Neutrophil (primary cell): ENCODE measurements around the gene TENM3.

Experiments
- H3K27ac ChIP-seq: fragments of 200-600 bp; sonication (generic); 2 replicates; pipeline ENCODE4 v1.5.1; 2016; ENCODE audit warnings: mild to moderate bottlenecking, moderate library complexity
- H3K27me3 ChIP-seq: fragments of 200-600 bp; sonication (generic); 2 replicates; pipeline ENCODE4 v1.6.0; 2016; ENCODE audit warnings: mild to moderate bottlenecking
- H3K36me3 ChIP-seq: fragments of 200-600 bp; sonication (generic); 2 replicates; pipeline ENCODE4 v1.5.1; 2017
- H3K4me1 ChIP-seq, 2 experiments: fragments of 200-600 bp in 1 of 2; sonication (generic) in 1 of 2; 1 replicate in 1 of 2; 2 replicates in 1 of 2; pipeline versions ENCODE4 v1.5.1 to v1.6.1; 2013 to 2016; ENCODE audit warnings: low read depth in 1 of 2, low read length in 1 of 2, mild to moderate bottlenecking in 1 of 2, moderate library complexity in 1 of 2; ENCODE audit not compliant: control insufficient read depth in 1 of 2, insufficient read depth in 1 of 2
- H3K4me3 ChIP-seq, 2 experiments: fragments of 200-600 bp in 1 of 2; sonication (generic) in 1 of 2; 1 replicate in 1 of 2; 2 replicates in 1 of 2; pipeline ENCODE4 v1.5.1; 2013 to 2016; ENCODE audit warnings: low read depth in 1 of 2, low read length in 1 of 2, mild to moderate bottlenecking in 1 of 2, moderate library complexity in 1 of 2
- H3K9me3 ChIP-seq: fragments of 200-600 bp; sonication (generic); 2 replicates; pipeline ENCODE4 v1.5.1; 2016
- CTCF ChIP-seq: fragments of 200-600 bp; sonication (generic); IDR thresholded peaks from 2 replicates; pipeline ENCODE4 v1.5.1; 2016; ENCODE audit warnings: antibody characterized with exemption

TENM3 gene

GRCh38 chr4:182288534-182288933 lies 45.3 kb downstream of the TENM3 start:
- Histone ChIP-seq H3K4me1 (no peaks in the 10 kb centered on the region), H3K27ac (no peak overlapping the region), H3K4me3 (no peak overlapping the region), H3K27me3 (no peaks in the 10 kb centered on the region), H3K36me3 (no peaks in the 10 kb centered on the region), H3K9me3 (no peaks in the 10 kb centered on the region)
- no peak for TF ChIP-seq CTCF

GRCh38 chr4:182289809-182290208 lies 46.6 kb downstream of the TENM3 start:
- H3K27ac ChIP-seq, result no peak overlapping the region
- H3K9me3 ChIP-seq, result no peaks in the 10 kb centered on the region
- TF ChIP-seq CTCF, result no peak
- no peaks in the 10 kb centered on the region for H3K4me1 ChIP-seq
- no peak overlapping the region for H3K4me3 ChIP-seq
- no peaks in the 10 kb centered on the region for H3K36me3 ChIP-seq
- H3K27me3 ChIP-seq, result no peaks in the 10 kb centered on the region

- no peaks in the 10 kb centered on the region for H3K27me3 ChIP-seq
- no peak for TF ChIP-seq CTCF
- H3K9me3 ChIP-seq, result no peaks in the 10 kb centered on the region
- no peak overlapping the region for H3K4me3 ChIP-seq
- no peak overlapping the region for H3K27ac ChIP-seq
- H3K36me3 ChIP-seq, result no peaks in the 10 kb centered on the region
- no peaks in the 10 kb centered on the region for H3K4me1 ChIP-seq
Measured at GRCh38 chr4:182291175-182291574, 48.0 kb downstream of the TENM3 start.

GRCh38 chr4:182291597-182292270 lies 48.5 kb downstream of the TENM3 start:
- H3K27me3 ChIP-seq, result no peaks in the 10 kb centered on the region
- no peaks in the 10 kb centered on the region for H3K4me1 ChIP-seq
- TF ChIP-seq CTCF, result no peak
- H3K27ac ChIP-seq, result no peak overlapping the region
- no peaks in the 10 kb centered on the region for H3K9me3 ChIP-seq
- H3K36me3 ChIP-seq, result no peaks in the 10 kb centered on the region
- H3K4me3 ChIP-seq, result no peak overlapping the region

DNA sequence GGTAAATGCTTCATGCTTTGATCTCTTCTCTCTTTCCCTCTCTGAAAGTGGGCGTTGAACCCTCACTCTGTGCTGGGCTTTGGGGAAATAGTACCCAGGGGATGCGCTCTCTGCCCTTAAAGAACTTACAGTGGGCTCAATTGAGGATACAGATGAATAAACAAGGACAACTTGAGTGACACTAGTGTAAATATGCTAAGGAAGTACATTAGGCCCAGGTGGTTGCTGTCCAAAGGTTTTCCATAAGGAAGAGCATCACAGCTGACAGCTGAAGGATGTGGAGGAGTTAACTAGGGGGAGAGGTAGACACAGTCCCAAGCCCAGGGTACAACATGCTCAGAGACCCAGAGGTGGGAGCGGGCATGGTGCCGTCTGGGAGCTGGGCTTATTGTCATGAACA lies 49.4 kb downstream of the TENM3 start:
- Histone ChIP-seq H3K27ac (no peak overlapping the region), H3K27me3 (no peaks in the 10 kb centered on the region), H3K4me1 (no peaks in the 10 kb centered on the region), H3K9me3 (no peaks in the 10 kb centered on the region), H3K36me3 (no peaks in the 10 kb centered on the region), H3K4me3 (no peak overlapping the region)
- TF ChIP-seq CTCF, result no peak
